GM04503 (cell line): ENCODE data around the gene GLTP.

Experiments used
- DNase-seq: peaks from one replicate; pipeline ENCODE4 v3.0.0-alpha.2; 2012; ENCODE audit warnings: low read depth

Gene GLTP

DNA sequence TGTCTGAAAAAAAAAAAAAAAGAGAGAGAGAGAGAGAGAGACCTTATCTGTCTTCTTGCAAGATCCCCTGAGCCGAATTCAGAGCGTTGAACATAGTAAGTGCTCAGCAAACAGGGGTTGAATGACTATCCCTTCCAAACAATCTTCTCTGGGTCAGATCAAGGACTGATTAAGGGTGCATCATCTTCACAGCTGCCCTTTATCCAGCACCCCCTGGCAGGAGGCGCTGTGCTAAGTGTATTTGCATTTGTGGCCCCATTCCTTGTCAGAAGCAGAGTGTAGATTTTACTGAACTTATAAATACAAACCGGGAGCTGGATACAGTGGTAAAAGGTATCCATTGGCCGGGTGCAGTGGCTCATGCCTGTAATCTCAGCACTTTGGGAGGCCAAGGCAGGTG lies 38.3 kb downstream of the GLTP start:
- DNase-seq, result no peak

DNA sequence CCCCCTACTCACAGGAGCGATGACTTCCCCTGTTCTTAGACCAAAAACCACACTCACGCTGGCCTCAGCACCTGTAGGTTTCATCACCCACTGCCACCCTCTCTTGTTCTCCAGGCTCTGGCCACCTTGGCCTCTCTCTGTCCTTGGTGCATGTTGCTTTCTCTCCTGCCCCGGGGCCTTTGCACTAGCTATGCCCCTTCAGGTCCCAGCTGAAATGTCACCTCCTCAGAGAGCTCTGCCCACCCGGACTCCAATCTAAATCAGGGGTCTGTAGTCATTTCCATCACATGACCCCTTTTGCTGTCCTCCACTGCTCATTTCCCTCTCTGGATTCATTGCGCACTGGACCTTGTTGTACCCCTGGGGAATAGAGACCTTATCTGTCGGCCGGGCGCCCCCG lies 39.0 kb downstream of the GLTP start:
- no peak for DNase-seq

DNA sequence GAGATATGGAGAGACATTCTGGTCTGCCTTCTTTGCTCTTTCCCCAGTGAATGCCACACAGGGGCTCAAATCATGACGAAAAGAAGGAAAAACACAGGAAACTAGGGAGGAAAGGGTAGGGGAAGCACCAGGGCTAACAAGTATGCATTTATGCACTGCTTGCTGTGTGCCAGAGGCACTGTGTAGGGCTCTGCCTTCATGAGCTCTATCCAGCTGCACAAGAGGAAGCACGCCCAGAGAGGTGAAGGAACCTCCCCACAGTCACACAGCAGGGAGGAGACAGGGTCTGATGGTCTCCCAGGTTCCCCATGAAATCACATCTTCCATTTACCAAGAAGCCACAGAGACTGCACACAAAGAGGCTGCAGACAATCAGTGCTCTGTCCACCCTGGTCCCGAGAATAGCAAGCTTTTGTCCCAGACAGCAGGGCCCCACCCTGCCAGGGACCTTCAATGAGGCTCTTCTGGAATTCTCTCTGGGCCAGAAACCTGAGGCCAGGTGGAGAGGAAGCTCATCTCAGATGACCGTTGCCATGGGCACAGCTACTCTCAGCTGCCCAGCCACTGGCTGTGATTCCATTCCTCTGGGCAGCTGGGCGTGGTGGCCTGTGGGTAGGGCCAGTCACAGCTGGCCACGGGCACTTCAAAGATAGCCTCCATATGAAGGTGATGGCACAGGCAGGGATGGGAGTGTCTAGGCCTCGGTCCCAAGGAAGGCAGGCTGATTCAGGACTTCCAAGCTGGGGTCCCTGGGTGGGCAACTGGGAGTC lies 39.9 kb downstream of the GLTP start:
- DNase-seq, result no peak

DNA sequence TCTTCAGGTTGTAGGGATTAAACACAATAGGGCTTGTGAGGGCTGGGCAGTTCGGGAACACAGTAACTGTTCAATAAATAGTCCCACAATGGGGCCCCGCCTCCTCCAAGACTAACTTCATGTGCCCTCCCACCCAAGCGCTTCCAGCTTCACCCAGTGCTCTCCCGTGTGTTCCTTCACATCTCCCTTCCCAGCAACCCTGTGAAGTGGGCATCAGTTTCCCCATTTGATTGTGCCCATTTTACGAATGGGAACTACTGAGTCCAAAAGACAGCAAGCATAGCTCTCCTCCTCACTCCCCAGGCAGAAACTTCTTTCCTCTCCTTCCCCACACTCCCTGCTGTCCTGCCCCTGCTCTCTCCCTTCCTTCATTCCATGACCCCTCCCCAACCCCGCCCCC lies 40.9 kb downstream of the GLTP start:
- DNase-seq, result no peak

DNA sequence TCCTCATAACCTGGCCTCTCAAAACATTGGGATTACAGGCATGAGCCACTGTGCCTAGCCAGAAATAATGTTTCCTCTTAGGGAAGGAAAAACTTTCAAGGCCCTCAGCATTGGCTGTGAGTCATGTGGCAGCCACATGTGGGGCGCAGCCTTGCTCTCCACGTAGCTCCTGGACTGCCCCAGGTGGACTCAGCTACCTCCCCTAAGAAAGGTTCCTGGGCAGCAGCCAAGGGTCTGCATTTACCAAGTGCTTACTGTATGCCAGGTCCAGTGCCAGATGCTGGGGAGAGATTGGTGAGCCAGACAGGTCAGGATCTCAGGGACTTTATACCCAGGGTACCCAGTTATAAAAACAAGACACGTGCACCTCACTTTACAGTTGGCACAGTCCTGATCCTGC lies 43.4 kb downstream of the GLTP start:
- DNase-seq, result no peak

DNA sequence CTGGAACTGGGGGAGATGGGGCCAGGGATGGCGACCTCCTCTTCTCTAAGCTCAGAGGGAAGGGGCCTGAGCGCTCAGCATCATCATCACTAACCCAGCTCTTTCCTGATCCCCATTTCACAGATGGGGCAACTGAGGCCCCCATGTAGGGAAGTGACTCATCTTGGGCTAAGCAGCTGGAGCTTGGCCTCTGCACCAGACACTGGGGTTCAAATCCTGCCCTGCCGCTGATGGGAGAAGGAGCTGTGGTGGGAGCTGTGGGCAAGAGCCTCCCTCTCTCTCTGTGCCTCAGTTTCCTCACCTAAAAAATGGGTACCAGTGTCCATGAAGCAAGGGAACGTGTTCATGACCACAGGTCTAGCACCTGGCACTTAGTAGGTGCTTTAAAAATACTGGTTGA lies 44.5 kb downstream of the GLTP start:
- DNase-seq, result no peak

DNA sequence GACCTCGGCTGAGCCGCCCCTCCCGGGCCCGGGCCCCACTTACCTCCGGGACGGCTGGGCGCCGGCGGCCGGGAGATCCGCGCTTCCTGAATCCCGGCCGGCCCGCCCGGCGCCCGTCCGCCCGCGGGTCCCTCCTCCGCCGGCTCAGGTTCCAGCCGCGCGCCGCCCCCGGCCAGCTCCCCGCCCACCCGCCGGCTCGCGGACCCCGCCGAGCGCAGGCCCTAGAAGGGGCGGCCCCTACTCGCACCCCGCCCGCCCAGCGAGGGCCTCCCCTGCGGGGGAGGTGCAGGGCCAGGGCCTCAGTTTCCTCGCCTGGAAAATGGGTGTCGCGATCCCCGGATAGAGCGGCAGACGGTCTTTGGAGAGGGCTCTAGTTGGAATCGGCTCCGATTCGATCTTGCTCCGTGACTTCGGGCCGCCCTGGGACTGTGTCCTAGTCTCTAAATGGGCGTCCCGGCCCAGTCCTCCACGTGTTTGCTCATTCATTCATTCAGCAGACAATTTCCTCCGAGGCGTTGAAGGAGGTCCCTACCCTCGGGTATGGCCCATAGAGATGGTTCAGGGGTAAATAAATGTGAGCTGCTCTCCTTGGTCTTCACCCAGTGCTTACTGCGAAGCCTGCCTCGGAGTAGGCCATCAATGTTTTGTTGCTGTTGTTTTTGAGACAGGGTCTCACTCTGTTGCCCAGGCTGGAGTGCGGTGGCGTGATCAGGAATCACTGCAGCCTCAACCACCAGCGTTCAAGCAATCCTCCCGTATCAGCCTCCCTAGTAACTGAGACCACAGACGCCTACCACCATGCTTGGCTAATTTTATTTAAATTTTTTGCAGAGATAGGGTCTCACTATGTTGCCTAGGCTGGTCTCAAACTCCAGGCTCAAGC lies 46.8 kb downstream of the GLTP start, which contains the start of gene TRPV4:
TSS of gene TRPV4 (minus strand) at position 92 of the 883 bp plus-strand sequence. CDS start 18,602 bp downstream, outside the sequence.
- DNase-seq, result no peak

DNA sequence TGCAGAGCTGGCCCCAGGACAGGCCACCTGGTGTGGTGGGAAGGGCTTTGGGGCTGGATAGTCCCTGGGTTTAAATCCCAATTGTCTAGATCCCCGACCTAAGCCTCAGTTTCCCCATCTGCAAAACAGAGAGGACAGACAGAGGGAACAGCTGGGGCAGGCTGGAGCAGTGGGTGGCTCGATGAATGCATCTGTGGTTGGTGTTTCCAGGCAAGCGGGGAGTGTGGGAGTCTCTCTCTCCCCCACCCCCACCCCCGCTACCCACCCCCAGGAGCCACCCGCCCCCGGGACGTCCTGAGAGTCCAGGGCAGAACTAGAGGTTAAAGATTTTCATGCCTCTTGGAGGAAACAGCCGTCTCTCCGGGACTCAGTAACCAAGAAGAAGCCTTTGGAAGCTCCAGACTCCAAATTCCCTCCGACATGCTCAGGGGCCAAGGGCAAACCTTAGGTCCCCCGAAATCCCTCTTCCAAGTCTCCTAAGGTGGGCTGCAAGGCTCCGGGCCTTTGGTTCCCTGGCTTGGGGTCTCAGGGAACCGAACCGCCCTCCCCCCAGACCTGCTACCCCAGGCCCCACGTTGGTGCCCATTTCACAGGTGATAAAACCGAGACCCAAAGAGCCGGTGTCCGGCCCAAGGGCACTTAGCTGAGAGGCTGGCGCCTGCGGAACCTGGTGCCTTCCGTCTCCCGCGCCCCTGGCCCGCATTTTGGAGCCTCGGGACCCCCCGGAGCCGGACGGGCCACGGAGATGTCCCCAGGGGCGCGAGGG lies 47.6 kb downstream of the GLTP start:
- no peak for DNase-seq

DNA sequence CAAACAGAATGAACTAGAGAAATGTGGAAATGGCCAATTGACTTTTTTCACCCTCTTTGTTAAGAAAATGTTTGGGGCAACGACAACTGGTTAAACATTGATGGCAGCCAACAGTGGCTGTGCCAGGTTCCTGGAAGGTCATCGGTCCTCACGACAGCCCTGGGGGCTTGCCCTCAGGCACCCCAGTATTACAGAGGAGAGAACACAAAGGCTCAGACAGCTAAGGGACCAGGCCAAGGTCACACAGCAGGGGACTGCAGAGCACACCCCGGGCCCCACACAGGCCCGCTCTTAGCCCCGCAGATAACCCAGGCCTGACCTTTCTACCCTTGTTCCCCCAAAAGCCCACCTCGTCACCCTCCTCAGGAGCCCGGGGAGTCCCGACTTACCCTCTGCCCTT lies 48.4 kb downstream of the GLTP start:
- DNase-seq, result no peak

DNA sequence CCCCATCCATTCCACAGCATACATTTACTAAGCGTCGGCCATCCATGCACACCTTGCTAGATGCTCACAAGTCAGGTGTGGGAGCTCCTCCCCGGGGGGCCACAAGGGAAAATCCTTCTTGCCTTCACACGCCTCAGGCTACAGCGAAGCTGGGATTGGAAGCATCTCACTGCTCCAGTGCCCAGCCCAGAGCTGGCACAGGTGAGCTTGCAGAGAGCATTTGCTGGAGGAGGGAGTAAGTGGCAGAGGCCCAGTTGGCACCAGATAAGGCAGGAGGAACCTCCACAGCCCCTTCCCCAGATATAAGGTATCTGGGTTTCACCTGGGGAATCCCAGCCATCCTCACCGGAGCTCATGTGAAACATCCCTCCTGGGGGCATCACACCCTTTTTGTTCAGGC lies 49.0 kb downstream of the GLTP start:
- DNase-seq, result no peak

DNA sequence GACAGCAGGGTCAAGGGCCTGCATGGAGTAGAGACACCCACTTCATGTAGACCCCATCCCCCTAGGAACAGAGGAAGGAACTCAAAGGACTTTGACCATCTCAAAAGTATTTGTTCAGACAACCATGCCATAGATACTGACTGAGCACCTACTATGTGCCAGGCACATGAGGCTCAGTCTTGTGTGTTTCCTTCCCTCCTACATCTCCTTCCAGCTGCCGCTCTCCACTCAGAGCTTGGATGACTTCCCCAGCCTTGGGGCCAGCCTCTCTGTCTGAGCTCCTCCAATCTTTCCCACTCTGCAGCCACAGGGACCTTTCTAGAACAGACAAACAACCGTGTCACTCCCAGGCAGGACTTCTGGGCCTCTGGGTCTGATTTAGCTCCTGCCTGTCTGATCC lies 49.6 kb downstream of the GLTP start:
- DNase-seq, result no peak

DNA sequence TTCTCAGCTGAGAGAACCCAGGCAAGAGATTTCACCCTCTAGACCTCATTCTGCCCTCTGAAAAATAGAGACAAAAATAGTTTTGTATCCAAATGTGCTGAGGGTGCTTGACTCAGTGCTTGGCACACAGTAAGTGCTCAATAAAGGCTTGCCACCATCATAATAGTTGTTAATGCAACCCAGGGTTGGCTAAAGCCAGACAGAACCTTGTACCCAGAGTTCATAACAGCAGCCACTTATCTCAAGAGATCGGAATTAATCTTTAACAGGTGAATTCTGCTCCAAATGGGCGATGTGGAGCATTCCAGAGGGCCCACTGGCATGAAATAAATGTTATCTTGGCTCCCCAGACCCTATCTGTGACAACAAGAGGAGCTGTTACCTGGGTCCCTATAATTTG lies 50.1 kb downstream of the GLTP start:
- no peak for DNase-seq

DNA sequence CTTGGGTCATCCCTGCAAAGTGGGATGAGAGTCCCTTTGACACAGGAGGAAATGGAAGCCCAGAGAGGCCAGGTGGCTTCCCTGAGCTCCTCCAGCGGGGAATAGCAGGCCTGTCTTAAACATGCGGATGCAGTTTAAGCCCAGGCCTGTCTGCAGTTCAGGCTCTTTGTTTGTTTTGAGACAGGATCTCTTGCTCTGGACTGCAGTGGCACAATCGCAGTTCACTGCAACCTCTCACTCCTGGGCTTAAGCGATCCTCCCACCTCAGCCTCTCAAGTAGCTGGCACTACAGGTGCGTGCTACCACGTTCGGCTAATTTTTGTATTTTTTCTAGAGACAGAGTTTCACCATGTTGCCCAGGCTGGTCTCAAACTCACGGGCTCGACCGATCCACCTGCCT lies 50.7 kb downstream of the GLTP start:
- DNase-seq, result no peak

DNA sequence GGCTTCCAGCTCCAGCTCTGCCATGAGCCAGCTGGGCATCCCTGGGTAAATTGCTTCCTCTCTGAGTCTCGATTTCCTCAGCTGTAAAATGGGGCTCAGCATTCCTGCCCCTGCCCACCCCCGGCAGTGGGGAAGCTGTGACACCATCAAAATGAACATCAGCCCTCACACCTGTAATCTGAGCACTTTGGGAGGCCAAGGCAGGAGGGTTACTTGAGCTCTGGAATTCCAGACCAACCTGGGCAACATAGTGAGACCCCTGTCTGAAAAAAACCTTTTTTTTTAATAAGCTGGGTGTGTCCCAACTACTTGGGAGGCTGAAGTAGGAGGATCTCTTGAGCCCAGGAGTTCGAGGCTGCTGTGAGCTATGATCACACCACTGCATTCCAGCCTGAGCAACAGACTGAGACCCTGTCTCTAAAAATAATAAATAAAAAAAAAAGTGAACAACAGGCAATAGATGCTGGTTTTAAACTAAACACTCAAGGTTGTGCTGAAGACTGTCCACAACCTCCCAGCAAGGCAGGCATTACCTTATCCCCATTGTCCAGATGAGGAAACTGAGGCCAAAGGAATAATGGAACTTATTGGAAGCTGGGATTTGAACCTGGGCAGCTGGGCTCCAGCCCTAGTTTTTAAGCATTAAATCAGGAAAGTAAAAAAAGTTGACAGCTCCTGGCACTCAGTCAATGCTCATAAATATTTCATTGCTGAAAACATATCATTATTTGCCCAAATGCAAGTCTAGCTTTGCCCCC lies 51.4 kb downstream of the GLTP start:
- DNase-seq, result no peak

DNA sequence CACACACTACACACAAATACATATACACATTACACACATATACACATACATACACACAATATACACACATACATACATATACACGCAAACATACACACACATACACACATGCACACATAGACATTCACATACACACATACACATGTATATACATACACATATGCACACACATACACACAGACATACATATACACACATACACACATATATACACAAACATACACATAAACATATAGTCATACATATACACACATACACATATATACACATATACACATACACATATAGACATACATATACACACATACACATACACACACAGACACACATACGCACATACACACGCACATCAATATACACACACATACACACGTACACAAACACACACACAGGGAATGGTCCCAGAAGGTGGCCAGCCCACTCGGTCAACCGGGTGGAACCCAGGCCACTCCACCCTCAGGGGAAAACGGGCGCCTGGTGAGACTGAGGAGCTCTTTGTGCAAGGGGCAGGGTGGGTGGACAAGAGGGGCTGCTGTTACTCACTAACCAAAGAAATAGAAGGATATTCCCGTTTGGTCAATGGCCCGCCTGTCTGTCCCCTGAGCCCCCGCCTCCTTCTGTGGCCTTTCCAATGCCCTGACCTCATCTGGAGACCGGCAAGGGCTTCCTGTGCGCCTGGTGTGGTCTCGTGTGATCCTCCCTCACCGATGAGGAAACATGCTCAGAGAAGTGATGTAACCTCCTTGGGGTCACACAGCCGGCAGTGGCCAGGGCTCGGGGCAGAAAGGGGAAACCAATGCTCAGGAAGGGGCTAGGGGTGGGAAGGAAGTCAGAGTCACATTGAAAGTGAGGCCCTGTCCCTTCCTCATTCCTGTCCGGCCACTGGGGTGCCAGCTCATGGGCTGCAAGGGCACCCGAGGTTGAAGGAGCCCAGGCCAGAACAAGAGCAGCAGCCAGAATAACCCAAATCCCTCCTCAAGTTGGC lies 52.5 kb downstream of the GLTP start:
- no peak for DNase-seq

DNA sequence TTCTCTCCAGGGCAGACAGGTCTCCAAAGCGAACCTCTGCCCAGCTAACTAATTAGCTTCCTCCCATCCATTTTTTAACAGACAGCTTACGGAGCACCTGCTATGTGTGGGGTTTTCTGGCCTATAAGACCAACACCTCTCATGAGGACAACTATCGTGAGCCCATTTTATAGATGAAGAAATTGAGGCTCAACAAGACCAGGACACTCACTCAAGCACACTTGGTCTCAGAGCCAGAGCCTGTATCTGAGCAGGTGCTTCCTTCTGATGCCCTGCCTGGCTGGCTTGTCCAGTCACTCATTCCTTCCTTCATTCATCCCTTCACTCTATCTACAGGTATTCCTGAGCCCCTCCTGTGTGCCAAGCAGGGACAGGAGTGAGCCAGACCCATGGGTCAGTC lies 53.3 kb downstream of the GLTP start:
- no peak for DNase-seq

DNA sequence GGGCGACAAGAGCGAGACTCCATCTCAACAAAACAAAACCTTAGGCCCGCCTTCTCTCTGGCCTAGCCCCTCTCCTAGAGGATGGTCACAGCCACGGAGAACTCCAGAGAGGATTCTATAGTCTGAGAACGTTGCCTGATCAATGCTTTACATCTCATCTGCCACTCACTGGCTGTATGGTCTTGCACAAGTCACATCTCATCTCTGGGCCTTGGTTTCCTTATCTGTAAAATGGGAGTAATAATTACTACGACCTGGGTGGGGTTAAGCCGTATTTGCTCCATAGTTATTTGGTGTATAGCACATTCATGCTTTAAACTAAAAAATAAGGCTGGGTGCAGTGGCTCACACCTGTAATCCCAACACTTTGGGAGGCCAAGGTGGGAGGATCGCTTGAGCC lies 55.6 kb downstream of the GLTP start:
- no peak for DNase-seq

DNA sequence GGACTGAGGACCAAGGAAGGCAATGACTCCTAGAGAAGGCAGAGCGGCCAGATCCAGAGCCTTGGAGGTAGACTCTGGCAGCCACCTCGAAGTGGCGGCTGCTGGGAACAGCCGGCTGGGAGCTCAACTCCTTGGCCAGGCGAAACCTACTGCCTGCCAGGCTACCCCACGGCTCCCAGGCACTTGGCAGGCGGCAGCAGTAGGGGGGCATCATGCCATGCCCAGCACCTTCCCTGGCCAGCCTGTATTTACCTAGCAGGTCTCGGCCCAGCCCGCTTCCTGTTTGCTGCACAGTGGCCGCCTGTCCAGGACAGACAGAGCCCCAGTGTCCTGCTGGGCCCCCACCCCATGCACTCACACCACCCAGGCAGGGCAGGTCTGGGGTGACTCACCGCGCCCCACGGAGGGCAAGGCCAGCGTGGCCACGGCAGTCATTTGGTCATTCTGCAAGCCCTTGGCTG lies 57.4 kb downstream of the GLTP start:
- DNase-seq, result no peak

DNA sequence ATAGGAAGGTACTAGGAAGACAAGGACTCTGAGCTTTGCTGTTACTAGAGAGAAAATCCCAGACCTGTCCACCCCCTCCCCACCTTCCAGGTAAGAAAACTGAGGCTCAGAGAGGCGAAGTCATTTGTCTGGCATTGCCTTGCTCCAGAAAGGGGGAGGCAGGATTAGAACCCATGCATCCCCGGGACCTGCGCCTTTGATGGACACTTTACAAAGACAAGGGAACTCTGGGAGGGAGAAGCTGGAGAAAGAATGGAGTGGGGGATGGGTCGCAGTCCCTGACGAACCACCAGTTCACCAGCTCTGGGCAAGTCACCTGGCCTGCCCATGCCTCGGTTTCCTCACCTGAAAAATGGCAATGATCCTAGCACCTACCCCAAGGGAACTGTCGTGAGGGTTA lies 57.9 kb downstream of the GLTP start:
- no peak for DNase-seq

DNA sequence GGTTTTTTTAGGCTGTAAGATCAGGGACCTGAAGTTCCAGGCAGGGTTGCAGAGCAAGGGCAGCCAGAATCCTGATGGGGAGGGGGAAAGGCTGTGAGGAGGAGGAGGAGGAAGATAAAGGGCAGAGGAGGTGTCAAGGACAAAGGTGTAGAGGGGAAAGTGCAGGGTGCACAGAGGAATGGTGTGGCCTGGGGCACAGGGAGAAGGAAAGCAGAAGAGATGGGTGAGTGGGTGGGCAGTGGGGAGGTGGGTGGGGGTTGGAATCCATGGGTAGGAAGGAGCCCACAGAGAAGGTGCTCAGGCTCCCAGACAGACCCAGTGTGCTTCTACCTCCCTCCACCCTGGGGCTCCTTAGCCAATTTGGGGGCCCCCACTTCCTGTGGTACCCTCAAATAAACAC lies 58.4 kb downstream of the GLTP start:
- DNase-seq, result no peak
